CD4-positive, CD25-positive, alpha-beta regulatory T cell (primary cell): ENCODE results near the gene ENTREP1. TPM values are rescaled to one million over a fixed set of nuclear protein-coding genes. Genes with fewer than 3 reads are reported as not detected.

Experiments used
- ATAC-seq, 2 donors: fragments of 150-1000 bp; cut with Tn5 transposase; one replicate each; pipeline ENCODE4 v1.10.0; 2021; ENCODE audit warnings: low read depth in 2 of 2, moderate number of reproducible peaks in 2 of 2, moderate library complexity in 1 of 2
- DNase-seq, 3 donors: peaks; one replicate each; pipeline versions ENCODE4 v3.0.0 to v3.0.0-alpha.2; 2012 to 2022; ENCODE audit warnings: mixed read lengths in 1 of 3
- H3K27ac ChIP-seq: one replicate; pipeline ENCODE4 v1.7.0; 2013; ENCODE audit warnings: mild to moderate bottlenecking, low read length; ENCODE audit not compliant: insufficient read depth, poor library complexity, severe bottlenecking
- H3K27me3 ChIP-seq: one replicate; pipeline ENCODE4 v1.7.0; 2013; ENCODE audit warnings: low read length; ENCODE audit not compliant: control insufficient read depth, insufficient read depth
- H3K36me3 ChIP-seq: one replicate; pipeline ENCODE4 v1.7.0; 2013; ENCODE audit warnings: mild to moderate bottlenecking, low read length, moderate library complexity; ENCODE audit not compliant: control insufficient read depth, insufficient read depth
- H3K4me1 ChIP-seq: 2 replicates; pipeline ENCODE4 v1.7.0; 2013; ENCODE audit warnings: mild to moderate bottlenecking, low read length; ENCODE audit not compliant: insufficient read depth, control insufficient read depth, poor library complexity, severe bottlenecking
- H3K4me3 ChIP-seq: one replicate; pipeline ENCODE4 v1.7.0; 2013; ENCODE audit warnings: low read depth, mild to moderate bottlenecking, low read length, moderate library complexity
- H3K9me3 ChIP-seq, 2 experiments: 1 replicate in 1 of 2; 2 replicates in 1 of 2; pipeline ENCODE4 v1.7.0; 2013; ENCODE audit warnings: low read length in 2 of 2, mild to moderate bottlenecking in 1 of 2, moderate library complexity in 1 of 2; ENCODE audit not compliant: control insufficient read depth in 2 of 2
- H3K27ac Mint-ChIP-seq, 3 donors: one replicate each; pipeline ENCODE4 v1.8.0; 2020 to 2022; ENCODE audit warnings: mild to moderate bottlenecking in 3 of 3, mixed read lengths in 3 of 3, moderate library complexity in 2 of 3
- H3K27me3 Mint-ChIP-seq: one replicate; pipeline ENCODE4 v1.8.0; 2022; ENCODE audit warnings: mild to moderate bottlenecking, mixed read lengths
- H3K36me3 Mint-ChIP-seq: one replicate; pipeline ENCODE4 v1.8.0; 2020; ENCODE audit warnings: mixed read lengths
- H3K4me1 Mint-ChIP-seq, 4 donors: one replicate each; pipeline ENCODE4 v1.8.0; 2020 to 2022; ENCODE audit warnings: mixed read lengths in 4 of 4, mild to moderate bottlenecking in 1 of 4
- H3K4me3 Mint-ChIP-seq, 4 donors: one replicate each; pipeline ENCODE4 v1.8.0; 2020 to 2022; ENCODE audit warnings: mild to moderate bottlenecking in 4 of 4, mixed read lengths in 4 of 4, moderate library complexity in 3 of 4
- H3K9me3 Mint-ChIP-seq, 7 donors: one replicate each; pipeline ENCODE4 v1.8.0; 2020 to 2022; ENCODE audit warnings: mixed read lengths in 7 of 7, mild to moderate bottlenecking in 3 of 7, moderate library complexity in 2 of 7
- polyA plus RNA-seq, 4 donors: library from polyadenylated mRNA; unstranded; fragments of 300-500 nt; fragmentation: Illumina TruSeq; gene quantifications; one replicate each; pipeline ENCODE4 v1.2.3, GENCODE V29; 2021
- total RNA-seq: library from RNA; stranded (reverse); gene quantifications from one replicate; pipeline ENCODE4 v1.2.3, GENCODE V29; 2022

The ENTREP1 gene
- total and polyA plus RNA-seq, 5 donors from 2014 or later, result not detected

- Histone ChIP-seq H3K4me1 (no peaks in the 10 kb centered on the region), H3K36me3 (no peaks in the 10 kb centered on the region), H3K27ac (no peak overlapping the region), H3K9me3 (peaks cover 0 to 11% of the 10 kb centered on the region in 2 experiments), H3K27me3 (no peaks in the 10 kb centered on the region), H3K4me3 (no peak overlapping the region)
- no peak for DNase-seq
- Mint-ChIP-seq H3K36me3 (no peaks in the 10 kb centered on the region), H3K4me3 (no peak overlapping the region), H3K9me3 (peaks cover 0 to 11% (median 5%) of the 10 kb centered on the region in 7 donors), H3K27ac (no peak overlapping the region), H3K27me3 (peaks cover 22% of the 10 kb centered on the region), H3K4me1 (no peaks in the 10 kb centered on the region)
- ATAC-seq, result no peak
Measured at GRCh38 chr9:69308206-69308931, 16.6 kb upstream of the ENTREP1 start.

- H3K4me3 ChIP-seq, result no peak overlapping the region
- no peaks in the 10 kb centered on the region for H3K36me3 Mint-ChIP-seq
- H3K27me3 ChIP-seq, result peaks cover 2% of the 10 kb centered on the region
- peaks cover 2 to 13% of the 10 kb centered on the region in 2 experiments for H3K9me3 ChIP-seq
- no peak overlapping the region for H3K27ac ChIP-seq
- no peak overlapping the region for H3K4me3 Mint-ChIP-seq
- H3K27ac Mint-ChIP-seq, result no peak overlapping the region
- no peaks in the 10 kb centered on the region for H3K4me1 ChIP-seq
- peaks cover 23% of the 10 kb centered on the region for H3K27me3 Mint-ChIP-seq
- ATAC-seq (no peak), DNase-seq (no peak)
- H3K4me1 Mint-ChIP-seq, result no peaks in the 10 kb centered on the region
- H3K36me3 ChIP-seq, result no peaks in the 10 kb centered on the region
- H3K9me3 Mint-ChIP-seq, result peaks cover 0 to 17% (median 7%) of the 10 kb centered on the region in 7 donors
Measured at GRCh38 chr9:69313175-69313574, 11.8 kb upstream of the ENTREP1 start.

- H3K27me3 Mint-ChIP-seq, result peaks cover 23% of the 10 kb centered on the region
- no peak overlapping the region for H3K27ac Mint-ChIP-seq
- DNase-seq, result no peak
- Histone ChIP-seq H3K4me3 (no peak overlapping the region), H3K27ac (no peak overlapping the region), H3K9me3 (peaks cover 2 to 13% of the 10 kb centered on the region in 2 experiments), H3K36me3 (no peaks in the 10 kb centered on the region), H3K27me3 (peaks cover 2% of the 10 kb centered on the region), H3K4me1 (no peaks in the 10 kb centered on the region)
- H3K4me1 Mint-ChIP-seq, result no peaks in the 10 kb centered on the region
- ATAC-seq, result no peak
- H3K9me3 Mint-ChIP-seq, result peaks cover 0 to 17% (median 7%) of the 10 kb centered on the region in 7 donors
- no peak overlapping the region for H3K4me3 Mint-ChIP-seq
- H3K36me3 Mint-ChIP-seq, result no peaks in the 10 kb centered on the region
Measured at GRCh38 chr9:69314547-69314946, 10.5 kb upstream of the ENTREP1 start.

- Histone ChIP-seq H3K4me3 (no peak overlapping the region), H3K9me3 (peaks cover 2 to 13% of the 10 kb centered on the region in 2 experiments), H3K36me3 (no peaks in the 10 kb centered on the region), H3K27me3 (peaks cover 2% of the 10 kb centered on the region), H3K27ac (no peak overlapping the region), H3K4me1 (no peaks in the 10 kb centered on the region)
- Mint-ChIP-seq H3K36me3 (no peaks in the 10 kb centered on the region), H3K9me3 (peaks cover 0 to 14% (median 7%) of the 10 kb centered on the region in 7 donors), H3K27me3 (peaks cover 25% of the 10 kb centered on the region), H3K27ac (no peak overlapping the region), H3K4me3 (no peak overlapping the region), H3K4me1 (no peaks in the 10 kb centered on the region)
- ATAC-seq, result no peak
- no peak for DNase-seq
Measured at GRCh38 chr9:69317081-69317480, 7.9 kb upstream of the ENTREP1 start.

- Mint-ChIP-seq H3K4me3 (no peak overlapping the region), H3K9me3 (peaks cover 0 to 10% (median 4%) of the 10 kb centered on the region in 7 donors), H3K27me3 (peaks cover 24% of the 10 kb centered on the region), H3K36me3 (no peaks in the 10 kb centered on the region), H3K27ac (no peak overlapping the region), H3K4me1 (no peaks in the 10 kb centered on the region)
- peaks cover 5% of the 10 kb centered on the region for H3K27me3 ChIP-seq
- DNase-seq (no peak), ATAC-seq (no peak)
- no peak overlapping the region for H3K27ac ChIP-seq
- H3K4me3 ChIP-seq, result no peak overlapping the region
- no peaks in the 10 kb centered on the region for H3K4me1 ChIP-seq
- H3K9me3 ChIP-seq, result peaks cover 2 to 6% of the 10 kb centered on the region in 2 experiments
- no peaks in the 10 kb centered on the region for H3K36me3 ChIP-seq
Measured at GRCh38 chr9:69317894-69318293, 7.1 kb upstream of the ENTREP1 start.

GRCh38 chr9:69319324-69320025, 5.5 kb upstream of the ENTREP1 start:
- no peak for ATAC-seq
- H3K27ac Mint-ChIP-seq, result no peak overlapping the region
- no peaks in the 10 kb centered on the region for H3K4me1 Mint-ChIP-seq
- Histone ChIP-seq H3K9me3 (no peaks in the 10 kb centered on the region), H3K4me3 (no peak overlapping the region), H3K27ac (no peak overlapping the region), H3K27me3 (peaks cover 11% of the 10 kb centered on the region), H3K36me3 (no peaks in the 10 kb centered on the region), H3K4me1 (no peaks in the 10 kb centered on the region)
- no peak for DNase-seq
- H3K36me3 Mint-ChIP-seq, result no peaks in the 10 kb centered on the region
- H3K4me3 Mint-ChIP-seq, result no peak overlapping the region
- peaks cover 34% of the 10 kb centered on the region for H3K27me3 Mint-ChIP-seq
- H3K9me3 Mint-ChIP-seq, result peaks cover 0 to 3% (median 2%) of the 10 kb centered on the region in 7 donors

- DNase-seq (no peak), ATAC-seq (no peak)
- H3K27me3 Mint-ChIP-seq, result peaks cover 45% of the 10 kb centered on the region
- H3K9me3 Mint-ChIP-seq, result peaks cover 0 to 2% (median 0%) of the 10 kb centered on the region in 7 donors
- Histone ChIP-seq H3K27me3 (peaks cover 21% of the 10 kb centered on the region), H3K9me3 (no peaks in the 10 kb centered on the region), H3K4me3 (no peak overlapping the region), H3K4me1 (peaks cover 3% of the 10 kb centered on the region), H3K27ac (no peak overlapping the region), H3K36me3 (no peaks in the 10 kb centered on the region)
- peaks cover 0 to 5% (median 2%) of the 10 kb centered on the region in 4 donors for H3K4me1 Mint-ChIP-seq
- no peaks in the 10 kb centered on the region for H3K36me3 Mint-ChIP-seq
- no peak overlapping the region for H3K4me3 Mint-ChIP-seq
- H3K27ac Mint-ChIP-seq, result no peak overlapping the region
Measured at GRCh38 chr9:69322256-69322655, 2.8 kb upstream of the ENTREP1 start.
